Psoas muscle (tissue), 8 donors: ENCODE measurements around the gene PYDC1. TPM values are rescaled to one million over a fixed set of nuclear protein-coding genes. Genes with fewer than 3 reads are reported as not detected.

Experiments
- ATAC-seq, 4 donors: fragments of 200-7000 bp; cut with Tn5 transposase; one replicate each; pipeline ENCODE4 v1.9.1; 2020; ENCODE audit warnings: moderate library complexity in 3 of 4, mild to moderate bottlenecking in 2 of 4
- DNase-seq, 2 donors: peaks; one replicate each; pipeline ENCODE4 v3.0.0-alpha.2; 2020
- H3K27ac ChIP-seq: fragments of 200-600 bp; one replicate; pipeline ENCODE4 v1.8.0; 2022
- H3K27me3 ChIP-seq, 3 donors: fragments of 200-600 bp in 1 of 3; one replicate each; pipeline versions ENCODE4 v1.6.1 to v1.8.0; 2013 to 2022; ENCODE audit warnings: low read length in 2 of 3, mild to moderate bottlenecking in 2 of 3, moderate library complexity in 1 of 3; ENCODE audit not compliant: insufficient read depth in 3 of 3
- H3K36me3 ChIP-seq, 2 donors: fragments of 200-600 bp in 1 of 2; one replicate each; pipeline versions ENCODE4 v1.6.1 to v1.8.0; 2013 to 2022; ENCODE audit warnings: low read depth in 1 of 2, mild to moderate bottlenecking in 1 of 2, moderate library complexity in 1 of 2; ENCODE audit not compliant: insufficient read depth in 1 of 2
- H3K4me1 ChIP-seq: fragments of 200-600 bp; one replicate; pipeline ENCODE4 v1.8.0; 2022
- H3K4me3 ChIP-seq: fragments of 200-600 bp; one replicate; pipeline ENCODE4 v1.8.0; 2022; ENCODE audit warnings: mild to moderate bottlenecking
- H3K9me3 ChIP-seq: fragments of 200-600 bp; one replicate; pipeline ENCODE4 v1.8.0; 2022
- CTCF ChIP-seq: fragments of 200-600 bp; IDR thresholded peaks from one replicate; pipeline ENCODE4 v1.8.0; 2022; ENCODE audit warnings: antibody characterized with exemption
- WGBS, 3 donors: extraction: QIAGEN DNeasy Blood & Tissue Kit; methylation state at CpG; one replicate each; pipeline versions ENCODE4 v1.1.6 to v1.1.7; 2013; 5-methylcytosine and 5-hydroxymethylcytosine counted together
- intact Hi-C, 2 donors: fragments of 100-400 bp; cut with DNase I; formaldehyde crosslinking; loops; one replicate each; pipeline versions ENCODE4 v1.11.0 to v1.14.2; 2022
- polyA plus RNA-seq, 3 donors: library from polyadenylated mRNA; stranded (reverse); fragments of 200-250 nt; gene quantifications; one replicate each; pipeline ENCODE4 v1.2.3, GENCODE V29; 2013
- total RNA-seq, 4 donors: library from RNA; stranded (reverse); fragmentation: NEBNext Ultra II Directional in 2 of 4; extraction: Animal tissue kit (Norgen Biotek cat#: 25700) in 2 of 4; gene quantifications; one replicate each; pipeline versions ENCODE4 v1.2.1 to v1.2.4, GENCODE V29; 2021 to 2023
- donor health status: healthy with polysubstance abuse.
- donor health status: DM: no; HTN: no; CAD: no; lungs with moderate emphysema.
- donor health status: Bipolar disorder and iron deficiency.
- donor health status: healthy.
- donor health status: DM: yes; HTN: yes; CAD: no.
- donor health status: DM: no; HTN: no; CAD: no.
- donor health status: DM: no; HTN: no; CAD: no.
- donor health status: DM: yes; HTN: yes; CAD: no.

The PYDC1 gene
- total and polyA plus RNA-seq, 7 donors = not detected

- intact Hi-C loops = no loop called here
- Histone ChIP-seq H3K4me1 (no peaks in the 10 kb centered on the region), H3K4me3 (no peak overlapping the region), H3K27ac (no peak overlapping the region), H3K27me3 (no peaks in the 10 kb centered on the region), H3K36me3 (peaks cover 33 to 98% of the 10 kb centered on the region in 2 donors), H3K9me3 (no peaks in the 10 kb centered on the region)
- no peak for ATAC-seq
- TF ChIP-seq CTCF = no peak
- 88 to 90% (median 89%) methylated on average over 16 of the region's 16 CpGs for WGBS, 3 donors
- no peak for DNase-seq
These were observed 23.9 kb downstream of the PYDC1 start for GRCh38 chr16:31192856-31193642.

- ATAC-seq = no peak
- WGBS, 3 donors = 79 to 84% (median 79%) methylated on average over 5 of the region's 5 CpGs
These were observed 25.1 kb downstream of the PYDC1 start for GRCh38 chr16:31191697-31192428.

GRCh38 chr16:31190818-31191444 lies 26.0 kb downstream of the PYDC1 start:
- Histone ChIP-seq H3K27me3 (no peaks in the 10 kb centered on the region), H3K36me3 (peaks cover 45 to 100% of the 10 kb centered on the region in 2 donors), H3K27ac (no peak overlapping the region), H3K9me3 (no peaks in the 10 kb centered on the region), H3K4me3 (no peak overlapping the region), H3K4me1 (peaks cover 7% of the 10 kb centered on the region)
- TF ChIP-seq CTCF = no peak
- ATAC-seq (no peak), DNase-seq (no peak)
- intact Hi-C loops = no loop called here
- whole genome bisulfite sequencing, 3 donors = 91 to 97% (median 94%) methylated on average over 17 of the region's 17 CpGs

More at GRCh38 chr16:31191697-31192428, 25.1 kb downstream of the PYDC1 start:
- peaks cover 7% of the 10 kb centered on the region for H3K4me1 ChIP-seq
- no peak for DNase-seq
- intact Hi-C loops = no loop called here
- no peak overlapping the region for H3K4me3 ChIP-seq
- no peak for TF ChIP-seq CTCF
- no peaks in the 10 kb centered on the region for H3K27me3 ChIP-seq
- no peak overlapping the region for H3K27ac ChIP-seq
- peaks cover 37 to 100% of the 10 kb centered on the region in 2 donors for H3K36me3 ChIP-seq
- H3K9me3 ChIP-seq = no peaks in the 10 kb centered on the region

- H3K36me3 ChIP-seq = peaks cover 53 to 100% of the 10 kb centered on the region in 2 donors
- no peak overlapping the region for H3K27ac ChIP-seq
- no peak for TF ChIP-seq CTCF
- no peak overlapping the region for H3K4me3 ChIP-seq
- no peak for DNase-seq
- WGBS, 3 donors = 91 to 96% (median 94%) methylated on average over 12 of the region's 12 CpGs
- peaks cover 7% of the 10 kb centered on the region for H3K4me1 ChIP-seq
- no peaks in the 10 kb centered on the region for H3K9me3 ChIP-seq
- intact Hi-C loops = no loop called here
- no peaks in the 10 kb centered on the region for H3K27me3 ChIP-seq
- ATAC-seq = no peak
These were observed 26.9 kb downstream of the PYDC1 start for GRCh38 chr16:31190061-31190460.
